PC-3 (cell line): ENCODE data around the gene ZNF195. TPM values are rescaled to one million over a fixed set of nuclear protein-coding genes. Genes with fewer than 3 reads are reported as not detected.
"Not testable (repeated sequence)": the region's sequence is repeated elsewhere in the genome, so short reads cannot be mapped to it uniquely, and the experiment has no call there.

ENCODE experiments used
- ATAC-seq: fragments of 200-7000 bp; cut with Tn5 transposase; 2 replicates; pipeline ENCODE4 v1.9.1; 2020; ENCODE audit warnings: mild to moderate bottlenecking, moderate library complexity
- BruUV-seq: library from RNA; stranded (reverse); fragments of 400-500 nt; replicated peaks from 2 replicates; lab custom pipeline; 2021; lab: Mats Ljungman, UMichigan
- CTCF ChIA-PET: fragments of 300-600 bp; sonication (Branson Sonifier 250); formaldehyde crosslinking; loops from one replicate; lab custom pipeline; 2022; ENCODE audit warnings: antibody characterized with exemption; lab: Charles Lee
- POLR2A ChIA-PET: fragments of 300-600 bp; sonication (Branson Sonifier 250); formaldehyde crosslinking; loops from one replicate; lab custom pipeline; 2022; ENCODE audit warnings: antibody characterized with exemption; ENCODE audit not compliant: unreplicated experiment; lab: Charles Lee
- DNase-seq: peaks from one replicate; pipeline ENCODE4 v3.0.0-alpha.2; 2015
- H2AFZ ChIP-seq: fragments of 300-600 bp; sonication (generic); 2 replicates; pipeline ENCODE4 v1.6.0; 2016; ENCODE audit warnings: antibody characterized with exemption, low read length
- H3F3A ChIP-seq: fragments of 300-600 bp; sonication (generic); one replicate; pipeline ENCODE4 v1.6.0; 2017; ENCODE audit warnings: antibody characterized with exemption, low read length, control low read depth, mild to moderate bottlenecking; ENCODE audit not compliant: unreplicated experiment
- H3K27ac ChIP-seq: fragments of 300-600 bp; sonication (generic); 2 replicates; pipeline ENCODE4 v1.5.1; 2016; ENCODE audit warnings: mild to moderate bottlenecking, low read length
- H3K27me3 ChIP-seq: fragments of 300-600 bp; sonication (generic); 2 replicates; pipeline ENCODE4 v1.6.1; 2016; ENCODE audit warnings: low read length, mixed read lengths
- H3K36me3 ChIP-seq: fragments of 300-600 bp; sonication (generic); 2 replicates; pipeline ENCODE4 v1.6.1; 2016; ENCODE audit warnings: low read depth, mixed run types, low read length, mixed read lengths
- H3K4me1 ChIP-seq: fragments of 300-600 bp; sonication (generic); 2 replicates; pipeline ENCODE4 v1.5.1; 2016; ENCODE audit warnings: low read length; ENCODE audit not compliant: insufficient read depth
- H3K4me2 ChIP-seq: fragments of 300-600 bp; sonication (generic); 2 replicates; pipeline ENCODE4 v1.6.0; 2016; ENCODE audit warnings: low read length
- H3K4me3 ChIP-seq: fragments of 300-600 bp; sonication (generic); 2 replicates; pipeline ENCODE4 v1.5.1; 2016; ENCODE audit warnings: mild to moderate bottlenecking, low read length, mixed read lengths
- H3K79me2 ChIP-seq: fragments of 300-600 bp; sonication (generic); 2 replicates; pipeline ENCODE4 v1.6.1; 2017; ENCODE audit warnings: low read length, mixed read lengths
- H3K9ac ChIP-seq: fragments of 300-600 bp; sonication (generic); 2 replicates; pipeline ENCODE4 v1.6.0; 2016; ENCODE audit warnings: mild to moderate bottlenecking, low read length
- H3K9me2 ChIP-seq: fragments of 300-600 bp; sonication (generic); replicated peaks from 2 replicates; pipeline ENCODE4 v1.6.1; 2016; ENCODE audit warnings: mixed run types, low read length, mixed read lengths
- H3K9me3 ChIP-seq: fragments of 300-600 bp; sonication (generic); 2 replicates; pipeline ENCODE4 v1.6.1; 2016; ENCODE audit warnings: low read length, mixed read lengths
- H4K20me1 ChIP-seq: fragments of 300-600 bp; sonication (generic); 2 replicates; pipeline ENCODE4 v1.6.1; 2016; ENCODE audit warnings: low read length, mixed read lengths
- intact Hi-C: fragments of 100-400 bp; cut with micrococcal nuclease; formaldehyde crosslinking; loops from 2 replicates; pipeline ENCODE4 v1.9.0; 2023
- total RNA-seq: library from RNA; depleted of rRNA; stranded (reverse); fragments of >200 nt; gene quantifications from 2 replicates; pipeline ENCODE4 v1.2.3, GENCODE V29; 2014; rRNA removed

The ZNF195 gene
- total RNA-seq, 1 experiment from 2014 or later = 47.9 TPM

- H3K9me3 ChIP-seq, BruUV-seq, H4K20me1 ChIP-seq, H3K36me3 ChIP-seq, H3K27me3 ChIP-seq, H3K9ac ChIP-seq, CTCF ChIA-PET, H3K4me3 ChIP-seq, ATAC-seq, intact Hi-C loops, H3K9me2 ChIP-seq, DNase-seq, H3K4me2 ChIP-seq, H3K27ac ChIP-seq, H2AFZ ChIP-seq, POLR2A ChIA-PET, H3F3A ChIP-seq, H3K4me1 ChIP-seq, H3K79me2 ChIP-seq: not testable (repeated sequence)
These were observed 52.5 kb downstream of the ZNF195 start for GRCh38 chr11:3326450-3326849.

GRCh38 chr11:3324724-3325123, 54.2 kb downstream of the ZNF195 start:
- ATAC-seq = peak; percentile 45; the same call in 1 of the 2 replicates
- H3K4me3 ChIP-seq, DNase-seq, H4K20me1 ChIP-seq, BruUV-seq, H3F3A ChIP-seq, H3K9me3 ChIP-seq, H3K4me2 ChIP-seq, H2AFZ ChIP-seq, H3K9ac ChIP-seq, intact Hi-C loops, POLR2A ChIA-PET, H3K79me2 ChIP-seq, H3K27ac ChIP-seq, H3K9me2 ChIP-seq, CTCF ChIA-PET, H3K4me1 ChIP-seq, H3K27me3 ChIP-seq, H3K36me3 ChIP-seq: not testable (repeated sequence)

Other genes with a start within 250 kb of the ZNF195 start
- gene OSBPL5, start 213.8 kb downstream of the ZNF195 start, total RNA-seq = 51.4 and 51.5 TPM in 2 replicates
- not detected in 2 replicates for gene MRGPRG, start 160.3 kb downstream of the ZNF195 start, total RNA-seq
- not detected in 2 replicates for gene MRGPRE, start 146.7 kb downstream of the ZNF195 start, total RNA-seq